Glomerular endothelial cell (primary cell): ENCODE results near the gene ACO2. TPM values are rescaled to one million over a fixed set of nuclear protein-coding genes. Genes with fewer than 3 reads are reported as not detected.
"Not testable (repeated sequence)": the region's sequence is repeated elsewhere in the genome, so short reads cannot be mapped to it uniquely, and the experiment has no call there.

Source experiments
- DNase-seq: peaks from one replicate; pipeline ENCODE4 v3.0.0-alpha.2; 2011; ENCODE audit warnings: low read depth, low spot score; ENCODE audit errors: extremely low read depth
- total RNA-seq: library from RNA; depleted of rRNA; stranded (reverse); fragments of >200 nt; gene quantifications from 2 replicates; pipeline ENCODE4 v1.2.3, GENCODE V29; 2015

Gene ACO2
- total RNA-seq, 1 donor from 2014 or later: 87.2 TPM

DNA sequence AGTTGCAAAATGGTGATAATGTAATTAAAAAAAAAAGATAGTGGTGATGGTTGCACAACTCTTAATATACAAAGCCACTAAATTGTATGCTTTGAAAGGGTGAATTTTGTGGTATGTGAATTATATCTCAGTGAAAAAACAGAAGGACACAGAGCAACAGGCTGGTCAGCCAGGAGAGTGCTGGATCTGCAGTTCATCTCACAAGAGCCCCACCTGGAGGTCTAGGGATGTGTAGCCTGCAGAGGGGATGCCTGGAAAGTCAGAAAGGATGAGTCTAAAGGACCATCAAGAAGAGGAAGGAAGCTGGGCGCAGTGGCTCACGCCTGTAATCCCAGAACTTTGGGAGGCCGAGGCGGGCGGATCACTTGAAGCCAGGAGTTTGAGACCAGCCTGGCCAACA lies 66.3 kb downstream of the ACO2 start:
- DNase-seq: no peak

DNA sequence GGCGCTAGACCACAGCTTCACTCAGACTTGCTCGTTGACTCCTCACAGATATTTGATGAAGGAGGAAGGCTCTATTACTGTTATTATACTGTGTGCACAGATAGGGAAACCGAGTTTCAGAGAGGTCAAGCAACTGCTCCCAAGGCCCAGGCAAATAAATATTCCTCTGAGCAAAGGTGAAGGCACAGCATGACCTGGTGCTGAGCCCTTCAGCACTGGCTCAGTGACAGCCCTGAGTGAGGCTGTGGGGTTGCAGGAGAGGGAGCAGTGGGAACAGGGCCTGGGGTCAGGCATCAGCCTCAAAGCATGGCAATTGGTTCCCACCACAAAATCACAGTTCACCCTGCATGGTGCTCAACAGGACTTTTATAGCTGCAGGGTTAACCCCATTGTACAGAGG lies 68.3 kb downstream of the ACO2 start:
- no peak for DNase-seq

DNA sequence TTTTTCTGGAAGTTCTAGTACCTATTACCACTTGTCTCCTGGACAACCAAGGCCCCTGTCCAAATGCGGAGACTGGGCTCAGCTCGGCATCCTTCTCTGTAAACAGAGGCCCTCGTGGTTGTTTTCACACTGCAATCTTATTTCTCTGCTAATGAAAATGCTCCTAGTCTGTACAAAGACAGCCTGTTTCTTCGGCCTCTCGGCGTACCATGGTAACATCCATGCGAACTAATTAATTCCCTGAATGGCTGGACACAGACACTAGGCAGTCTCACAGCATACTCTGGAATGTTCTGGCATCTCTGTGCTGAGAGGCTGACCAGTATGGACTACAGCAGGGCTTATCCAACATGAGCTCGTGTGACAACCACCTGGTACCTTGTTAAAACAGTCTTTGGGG lies 69.7 kb downstream of the ACO2 start:
- no peak for DNase-seq

DNA sequence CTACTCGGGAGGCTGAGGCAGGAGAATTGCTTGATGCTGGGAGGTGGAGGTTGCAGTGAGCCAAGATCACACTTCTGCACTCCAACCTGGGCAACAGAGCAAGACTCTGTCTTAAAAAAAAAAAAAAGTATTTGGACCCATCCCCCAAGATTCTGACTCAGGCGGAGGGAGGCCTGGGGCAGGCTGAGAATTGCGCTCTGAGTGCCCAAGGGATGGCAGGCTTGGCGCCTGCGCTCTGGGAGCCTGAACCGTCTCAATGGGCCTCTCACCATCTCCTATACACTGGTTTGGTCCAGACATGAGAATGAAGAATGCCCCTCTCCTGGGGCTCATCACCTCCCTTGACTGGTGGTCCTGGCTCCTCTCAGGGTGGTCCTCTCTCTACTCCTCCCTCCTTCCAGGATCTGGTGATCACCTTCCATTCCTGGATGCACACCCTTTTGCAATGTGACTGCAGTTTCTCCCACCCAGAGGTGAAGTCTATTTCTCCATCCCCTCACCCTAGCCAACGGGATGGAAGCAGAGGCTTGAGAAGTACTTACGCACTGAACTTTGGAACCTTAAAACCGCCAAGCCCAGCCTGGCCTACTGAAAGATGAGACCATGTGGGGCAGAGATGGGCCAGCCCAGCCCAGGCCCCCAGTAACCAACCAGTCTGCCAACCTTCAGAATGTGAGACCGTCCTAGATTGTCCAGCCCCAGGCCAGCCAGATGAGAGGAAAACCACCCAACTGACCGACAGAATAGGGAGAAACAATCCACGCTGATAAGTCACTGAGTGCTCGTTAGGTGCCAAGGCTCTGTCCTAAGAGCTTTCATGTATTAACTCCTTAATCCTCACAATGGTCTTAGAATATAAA lies 70.5 kb downstream of the ACO2 start:
- no peak for DNase-seq

DNA sequence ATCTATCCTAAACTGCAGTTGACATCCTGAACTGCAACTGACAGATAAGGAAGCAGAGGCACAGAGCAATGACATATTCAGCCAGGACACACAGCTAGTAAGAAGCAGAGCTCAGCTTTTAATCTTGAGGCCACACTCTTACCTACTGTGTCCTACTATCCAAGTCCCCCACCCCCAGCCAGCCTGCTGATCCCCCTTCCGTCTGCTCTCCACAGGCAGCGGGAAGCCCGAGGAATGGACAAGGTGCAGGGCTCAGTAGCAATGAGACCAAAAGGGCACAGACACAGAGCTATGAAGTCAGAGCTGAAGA lies 71.0 kb downstream of the ACO2 start:
- no peak for DNase-seq

DNA sequence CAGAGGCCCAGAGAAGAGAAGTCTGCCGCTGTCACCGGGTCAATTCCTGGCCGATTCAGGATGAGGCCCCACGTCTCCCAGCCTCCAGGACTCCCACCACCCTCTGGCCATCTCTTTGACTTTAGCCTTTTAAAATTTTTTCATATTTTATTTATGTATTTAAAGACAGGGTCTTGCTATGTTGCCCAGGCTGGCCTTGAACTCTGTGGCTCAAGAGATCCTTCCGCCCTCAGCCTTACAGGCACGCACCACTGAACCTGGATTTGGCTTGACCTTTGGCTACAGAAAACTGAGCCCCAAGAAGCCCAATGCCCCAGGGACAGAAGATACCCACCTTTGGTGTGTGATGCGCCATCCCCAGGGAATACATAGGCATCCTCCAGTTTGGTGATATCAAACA lies 71.4 kb downstream of the ACO2 start:
- no peak for DNase-seq

DNA sequence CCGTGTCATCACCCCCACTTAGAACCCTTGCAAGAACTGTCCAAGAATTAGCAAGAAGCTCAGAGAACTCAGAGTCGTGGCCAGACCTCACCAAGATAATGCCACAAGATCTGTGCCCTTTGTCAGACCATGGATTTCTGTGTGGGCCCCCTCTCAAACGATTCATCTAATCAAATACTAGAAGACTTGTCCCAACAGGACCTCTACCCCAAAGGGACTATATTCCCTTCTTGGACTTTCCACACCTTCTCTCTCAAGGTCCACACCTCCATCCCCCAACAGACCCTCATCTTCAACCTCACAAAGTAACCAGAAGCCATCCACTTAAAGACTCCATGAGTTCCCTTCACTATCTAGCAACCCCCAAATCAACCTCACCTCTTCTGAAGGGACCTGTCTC lies 72.6 kb downstream of the ACO2 start:
- DNase-seq: no peak

DNA sequence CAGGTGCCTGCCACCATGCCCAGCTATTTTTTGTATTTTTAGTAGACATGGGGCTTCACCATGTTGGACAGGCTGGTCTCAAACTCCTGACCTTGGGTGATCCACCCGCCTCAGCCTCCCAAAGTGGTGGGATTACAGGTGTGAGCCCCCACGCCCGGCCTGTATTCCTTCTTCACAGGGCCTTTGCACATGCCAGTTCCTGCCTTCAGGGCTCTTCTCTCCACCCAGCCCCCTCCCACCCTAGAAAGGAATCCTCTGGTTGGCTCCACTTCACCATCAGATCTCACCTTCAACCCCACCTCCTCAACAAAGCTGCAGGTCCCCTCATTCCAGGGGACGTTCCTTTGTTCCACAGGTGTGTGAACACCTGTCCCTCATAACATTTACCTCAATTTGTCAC lies 73.3 kb downstream of the ACO2 start:
- DNase-seq: no peak

DNA sequence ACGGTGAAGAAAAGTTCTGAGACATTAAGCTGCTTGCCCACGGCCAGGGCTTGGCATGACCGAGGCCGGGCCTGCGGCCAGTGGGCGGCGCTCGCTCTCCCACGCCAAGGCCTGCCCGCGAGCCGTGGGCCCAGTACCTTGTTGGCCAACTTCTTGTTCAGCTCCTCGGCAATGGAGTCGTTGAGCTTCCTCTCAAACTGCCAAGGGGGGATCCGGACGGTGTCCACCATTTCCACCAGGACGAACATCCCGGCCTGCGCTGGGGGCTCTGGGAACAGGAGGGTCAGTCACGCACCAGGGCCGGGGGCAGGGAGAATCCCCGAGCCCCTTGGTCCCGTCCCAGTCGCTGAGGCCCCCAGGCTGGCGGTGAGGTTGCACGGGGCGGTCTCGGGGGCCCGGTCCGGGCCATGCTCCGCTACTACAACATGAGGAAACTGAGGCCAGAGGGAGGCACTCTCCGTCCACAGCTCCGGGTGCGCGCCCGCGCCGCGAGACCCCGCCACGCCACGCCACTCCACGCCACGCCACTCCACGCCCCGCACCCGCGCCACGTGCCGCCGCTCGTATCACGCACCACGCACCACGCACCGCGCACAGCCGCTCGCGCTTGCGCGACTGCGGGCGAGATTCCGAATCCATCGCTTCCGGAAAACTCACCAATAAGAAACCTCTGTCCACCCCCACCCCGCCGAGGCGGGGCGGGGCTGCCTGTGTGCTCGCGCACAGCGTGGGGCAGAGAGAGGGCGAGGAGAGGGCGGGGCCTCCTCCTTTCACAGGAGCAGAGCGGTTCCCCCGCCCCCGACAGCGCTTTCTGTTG lies 75.1 kb downstream of the ACO2 start, which contains the start of gene POLR3H:
Gene POLR3H, minus strand, starts transcription at position 617 of the 817 bp plus-strand sequence. Its CDS starts 369 bp downstream, at position 248.
- DNase-seq: peak; percentile 52

DNA sequence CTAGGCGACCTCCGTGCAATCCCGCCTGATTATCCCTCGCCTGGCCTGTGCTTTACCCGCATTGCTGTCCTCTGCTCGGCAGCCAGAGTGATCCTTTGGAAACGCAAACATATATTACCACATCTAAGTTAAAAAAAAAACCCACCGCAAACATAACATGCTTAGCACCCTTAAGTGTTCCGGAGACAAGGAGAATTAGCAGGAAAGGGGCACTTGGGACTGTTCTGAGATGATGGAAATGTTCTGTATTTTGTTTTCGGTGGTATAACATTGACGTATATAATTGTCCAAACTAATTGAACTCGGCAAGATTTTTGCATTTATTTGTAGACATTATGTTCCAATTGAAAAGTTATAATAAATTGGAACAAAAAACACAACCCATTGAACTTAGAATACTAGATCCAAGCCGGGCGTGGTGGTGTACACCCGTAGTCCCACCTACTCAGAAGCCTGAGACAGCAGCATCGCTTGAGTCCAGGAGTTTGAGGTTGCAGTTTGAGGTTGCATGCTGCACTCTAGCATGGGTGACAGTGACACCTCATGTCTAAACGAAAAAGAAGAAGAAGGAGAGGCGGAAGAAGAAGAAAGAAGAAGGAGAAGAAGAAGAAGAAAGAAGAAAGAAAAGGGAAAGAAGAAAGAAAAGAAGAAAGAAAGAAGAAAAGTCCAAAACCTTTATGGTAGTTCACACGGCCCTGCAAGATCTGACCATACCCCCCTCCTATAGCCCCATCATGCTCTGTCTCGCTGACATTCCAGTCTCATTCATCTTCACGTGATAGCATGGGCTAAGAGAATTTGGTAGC lies 76.0 kb downstream of the ACO2 start:
- no peak for DNase-seq

DNA sequence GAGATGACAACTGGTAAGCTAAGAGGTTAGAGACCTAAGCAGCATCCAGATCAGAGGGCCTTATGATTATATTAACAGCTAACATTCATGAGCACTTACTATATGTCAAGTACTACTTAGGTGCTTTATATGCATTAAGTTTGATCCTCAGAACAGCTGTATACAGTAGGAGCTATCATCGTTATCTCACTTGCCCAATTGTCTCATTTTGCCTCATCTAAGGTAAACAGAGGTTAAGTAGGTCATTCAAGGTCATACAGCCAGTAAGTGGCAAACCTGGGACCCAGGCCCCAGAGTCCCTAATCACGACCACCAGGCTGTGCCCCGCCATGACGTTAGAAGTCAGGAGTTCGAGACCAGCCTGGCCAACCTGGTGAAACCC lies 79.9 kb downstream of the ACO2 start:
- no peak for DNase-seq

DNA sequence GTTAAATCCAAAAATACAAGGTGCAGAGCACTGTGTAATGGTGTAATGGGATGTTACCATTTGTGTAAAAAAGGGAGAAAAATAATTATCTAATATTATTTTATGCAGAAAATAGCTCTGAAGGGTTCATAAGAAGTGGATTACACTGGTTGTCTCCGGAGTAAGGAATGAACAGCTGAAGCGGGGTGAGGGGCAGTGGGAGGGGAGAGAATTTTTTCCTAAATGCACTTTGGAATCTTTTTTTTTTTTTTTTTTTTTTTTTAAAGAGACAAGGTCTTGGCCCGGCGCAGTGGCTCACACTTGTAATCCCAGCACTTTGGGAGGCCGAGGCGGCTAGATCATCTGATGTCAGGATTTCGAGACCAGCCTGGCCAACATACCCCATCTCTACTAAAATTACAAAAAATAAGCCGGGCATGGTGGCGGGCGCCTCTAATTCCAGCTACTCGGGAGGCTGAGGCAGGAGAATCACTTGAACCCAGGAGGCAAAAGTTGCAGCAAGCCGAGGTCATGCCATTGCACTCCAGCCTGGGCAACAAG lies 82.1 kb downstream of the ACO2 start:
- DNase-seq: no peak

DNA sequence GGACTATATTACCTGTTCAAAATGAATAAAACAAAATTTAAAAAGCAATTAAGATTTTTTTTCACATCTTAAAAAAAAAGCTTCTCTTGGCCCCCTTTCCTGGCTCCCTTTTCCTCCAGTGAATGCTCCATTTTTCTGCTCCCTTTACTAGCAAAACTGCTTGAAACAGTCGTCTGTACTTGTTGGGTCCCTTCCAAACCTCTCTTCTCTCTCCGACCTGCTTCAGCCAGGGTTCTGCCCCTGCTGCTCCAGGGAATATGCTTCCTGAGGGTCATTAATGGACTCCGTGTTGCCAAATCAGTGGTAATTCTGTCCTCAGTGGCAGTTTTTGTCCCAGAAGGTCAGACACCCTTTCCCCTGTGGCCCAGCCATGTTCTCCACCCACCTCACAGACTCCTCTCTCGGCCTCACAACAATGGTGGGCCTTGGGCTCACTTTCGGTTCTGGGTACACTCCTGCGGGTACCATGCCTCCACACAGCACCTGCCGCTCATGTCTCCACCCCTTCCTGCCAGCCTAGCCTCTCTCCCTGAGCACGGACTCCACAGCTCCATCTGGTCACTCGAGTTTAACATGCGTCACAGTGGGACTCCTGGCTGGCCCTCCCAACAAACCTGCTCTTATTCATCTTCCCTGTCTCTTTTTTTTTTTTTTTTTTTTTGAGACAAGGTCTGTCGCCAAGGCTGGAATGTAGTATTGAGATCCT lies 83.1 kb downstream of the ACO2 start:
- no peak for DNase-seq

DNA sequence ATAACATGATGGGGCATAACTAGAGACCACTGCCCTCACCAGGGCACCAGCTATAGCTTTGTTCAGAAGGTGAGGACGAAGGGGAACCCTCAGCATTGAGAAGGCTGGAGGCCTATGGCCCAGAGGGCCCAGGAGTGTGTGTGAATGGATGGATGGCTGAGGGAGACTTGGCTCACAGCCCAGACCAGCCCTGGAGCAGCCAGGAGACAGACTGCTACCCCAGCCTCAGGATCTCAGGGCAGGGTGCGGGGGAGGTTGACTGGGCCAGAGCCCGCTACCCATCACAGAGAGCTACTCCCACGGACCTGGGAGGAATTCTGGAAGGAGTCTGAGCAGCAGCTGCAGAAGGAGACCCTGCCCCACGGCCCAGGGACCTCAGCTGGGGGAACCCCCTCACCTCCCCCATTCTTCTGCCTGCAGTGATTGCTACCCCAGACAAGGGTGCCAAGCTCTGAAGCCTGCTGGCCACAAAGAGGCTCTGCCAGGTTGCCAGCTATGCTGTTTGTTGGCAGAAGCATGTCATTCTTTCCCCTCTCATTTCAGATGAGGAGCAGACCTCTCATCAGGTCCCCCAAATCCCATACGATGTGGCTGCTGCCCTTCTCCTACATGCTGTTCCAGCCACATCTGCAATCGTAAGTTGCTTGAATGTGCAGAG lies 86.5 kb downstream of the ACO2 start:
- DNase-seq: no peak

DNA sequence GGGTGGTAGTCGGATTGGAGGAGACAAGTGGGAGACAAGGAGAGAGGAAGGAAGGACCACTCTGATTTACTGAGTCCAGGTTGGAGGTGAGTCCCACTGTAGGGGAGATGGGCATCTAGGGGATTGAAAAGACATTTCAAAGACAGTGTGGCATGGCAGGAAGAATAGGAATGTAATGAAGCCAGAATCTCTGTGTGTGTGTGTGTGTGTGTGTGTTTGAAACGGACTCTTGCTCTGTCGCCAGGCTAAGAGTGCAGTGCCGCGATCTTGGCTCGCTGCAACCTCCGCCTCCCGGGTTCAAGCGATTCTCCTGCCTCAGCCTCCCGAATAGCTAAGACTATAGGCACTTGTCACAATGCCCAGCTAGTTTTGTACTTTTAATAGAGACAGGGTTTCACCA lies 87.6 kb downstream of the ACO2 start:
- no peak for DNase-seq

DNA sequence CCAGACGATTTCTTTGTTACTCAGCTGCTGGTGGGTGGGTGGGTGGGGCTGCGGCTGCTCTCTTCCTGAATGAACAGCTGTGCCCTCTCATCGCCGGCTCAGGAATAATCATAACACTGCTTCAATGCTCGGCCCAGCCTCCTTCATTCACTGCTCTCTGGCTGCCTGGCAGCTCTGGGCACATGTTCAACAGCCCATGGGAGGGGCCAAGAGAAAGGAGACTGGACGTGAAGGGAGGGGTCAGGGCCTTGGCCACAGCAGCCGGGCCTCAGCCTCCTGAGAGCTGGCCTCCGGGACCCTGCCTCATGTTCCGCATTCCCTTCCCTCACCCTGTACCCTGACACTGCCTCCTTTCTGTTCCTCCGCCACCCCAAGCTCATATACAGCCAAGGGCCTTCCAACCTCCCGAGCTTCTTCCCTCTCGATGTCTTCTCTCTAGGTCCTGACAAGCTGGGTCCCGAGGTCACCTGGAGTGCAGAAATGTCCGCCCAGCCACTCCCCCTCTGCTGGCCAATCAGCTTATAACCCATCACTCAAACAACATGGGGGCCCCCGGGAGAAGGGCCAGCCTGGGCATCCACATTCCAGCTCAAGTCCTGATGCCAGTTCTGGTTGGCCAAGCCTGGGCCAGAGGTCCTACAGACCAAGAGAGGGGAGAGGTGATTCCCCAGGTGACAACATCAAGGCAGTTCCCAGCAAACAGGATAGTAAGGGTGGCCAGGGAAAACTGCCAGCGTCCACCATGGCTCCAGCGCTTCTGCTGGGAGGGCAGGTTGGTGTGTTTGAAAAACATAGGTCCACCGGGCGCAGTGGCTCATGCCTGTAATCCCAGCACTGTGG lies 88.7 kb downstream of the ACO2 start:
- DNase-seq: no peak

DNA sequence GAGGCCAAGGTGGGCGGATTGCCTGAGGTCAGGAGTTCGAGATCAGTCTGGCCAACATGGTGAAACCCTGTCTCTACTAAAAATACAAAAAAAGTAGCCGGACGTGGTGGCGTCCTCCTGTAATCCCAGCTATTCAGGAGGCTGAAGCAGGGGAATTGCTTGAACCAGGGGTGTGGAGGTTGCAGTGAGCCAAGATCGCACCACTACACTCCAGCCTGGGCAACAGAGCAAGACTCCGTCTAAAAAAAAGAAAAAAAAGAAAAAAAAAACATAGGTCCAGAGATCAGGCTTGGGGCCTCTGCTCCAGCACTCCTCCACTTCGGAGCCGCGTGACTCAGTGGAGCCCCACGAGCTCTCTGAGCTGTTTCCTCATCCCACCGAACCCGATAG lies 89.3 kb downstream of the ACO2 start:
- not testable (repeated sequence) for DNase-seq

DNA sequence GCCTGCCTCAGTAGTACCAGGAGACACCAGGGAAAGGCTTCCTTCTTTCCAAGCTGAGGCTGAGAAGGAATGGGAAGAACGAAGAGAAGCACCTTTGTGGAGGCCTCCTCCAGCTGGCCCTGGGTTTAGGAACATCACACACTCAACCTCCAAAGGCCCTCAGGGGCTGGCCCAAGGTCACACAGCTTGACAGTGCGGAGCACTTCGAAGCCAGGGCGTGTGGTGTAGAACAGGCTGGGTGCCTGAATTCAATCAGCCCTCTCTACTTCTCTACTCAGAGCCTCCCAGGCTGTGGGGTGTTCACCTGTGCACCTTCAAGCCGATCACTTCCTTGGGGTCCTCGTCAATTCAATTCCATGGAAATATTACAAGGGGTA lies 91.2 kb downstream of the ACO2 start:
- no peak for DNase-seq

DNA sequence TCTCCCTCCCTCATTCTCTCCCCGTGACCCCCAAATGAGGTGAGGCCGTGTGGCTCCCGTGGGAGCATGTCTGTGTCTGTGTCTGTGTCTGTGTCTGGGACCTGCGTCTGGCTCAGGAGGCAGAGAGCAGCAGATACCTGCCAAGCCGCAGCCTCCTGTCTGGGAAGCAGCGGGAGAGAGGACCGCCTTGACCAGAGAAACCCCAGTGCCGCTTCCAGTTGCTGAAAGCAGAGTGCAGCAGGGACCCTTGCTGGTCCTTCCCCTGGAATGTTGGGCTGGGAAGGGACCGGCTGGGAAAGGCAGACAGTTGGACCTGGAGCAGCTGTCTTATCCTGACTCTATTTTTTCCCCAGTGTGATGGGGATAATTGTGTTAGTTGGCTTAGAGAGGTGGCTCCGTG lies 92.4 kb downstream of the ACO2 start:
- no peak for DNase-seq
